Nasal cavity respiratory epithelium epithelial cell of viscerocranial mucosa (primary cell): ENCODE results near the gene LIMS3. TPM values are rescaled to one million over a fixed set of nuclear protein-coding genes. Genes with fewer than 3 reads are reported as not detected.

Experiments
- total RNA-seq: library from RNA; depleted of rRNA; stranded (reverse); fragments of >200 nt; gene quantifications from 2 replicates; pipeline ENCODE4 v1.2.3, GENCODE V29; 2014

Gene LIMS3, protein sequence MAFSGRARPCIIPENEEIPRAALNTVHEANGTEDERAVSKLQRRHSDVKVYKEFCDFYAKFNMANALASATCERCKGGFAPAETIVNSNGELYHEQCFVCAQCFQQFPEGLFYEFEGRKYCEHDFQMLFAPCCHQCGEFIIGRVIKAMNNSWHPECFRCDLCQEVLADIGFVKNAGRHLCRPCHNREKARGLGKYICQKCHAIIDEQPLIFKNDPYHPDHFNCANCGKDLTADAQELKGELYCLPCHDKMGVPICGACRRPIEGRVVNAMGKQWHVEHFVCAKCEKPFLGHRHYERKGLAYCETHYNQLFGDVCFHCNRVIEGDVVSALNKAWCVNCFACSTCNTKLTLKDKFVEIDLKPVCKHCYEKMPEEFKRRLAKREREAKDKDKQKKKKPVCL
- total RNA-seq = 3.1 TPM in 1 of 2 replicates, not detected in the other

DNA sequence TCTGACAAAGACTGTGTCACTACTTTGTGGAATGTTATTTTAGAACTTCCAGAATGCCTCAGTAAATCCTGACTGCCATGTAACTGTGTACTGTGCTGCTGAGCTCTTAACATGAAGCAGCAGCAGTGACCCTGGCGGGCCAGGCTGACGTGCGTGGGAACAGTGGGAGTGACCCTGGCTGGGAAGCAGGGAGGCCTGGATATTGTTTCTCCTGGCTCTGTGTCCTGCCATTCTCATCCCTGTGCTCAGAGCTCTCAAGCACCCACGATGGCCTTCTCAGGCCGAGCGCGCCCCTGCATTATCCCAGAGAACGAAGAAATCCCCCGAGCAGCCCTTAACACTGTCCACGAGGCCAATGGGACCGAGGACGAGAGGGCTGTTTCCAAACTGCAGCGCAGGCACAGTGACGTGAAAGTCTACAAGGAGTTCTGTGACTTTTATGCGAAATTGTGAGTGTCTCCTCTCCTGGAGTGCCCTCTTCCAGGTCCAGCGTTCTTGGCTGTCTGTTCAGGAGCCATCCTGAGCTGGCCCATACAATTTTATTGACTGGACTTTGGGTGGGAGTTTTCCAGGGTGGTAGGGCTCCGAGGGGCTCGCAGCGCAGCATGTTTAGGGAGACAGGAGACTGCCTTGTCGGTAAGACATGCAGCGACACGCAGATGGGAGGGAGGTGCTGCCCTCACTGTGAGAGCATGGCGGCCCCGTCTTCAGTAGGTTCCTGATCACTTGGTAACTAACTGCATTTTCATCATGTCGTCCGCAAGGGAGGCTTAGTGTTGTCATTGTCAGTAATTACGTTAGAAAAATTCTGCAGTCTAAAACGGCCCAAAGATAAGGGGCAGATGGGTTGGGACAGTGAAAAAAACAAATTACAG, at the start of gene LIMS3:
LIMS3 (plus strand) TSS at position 227 of the 875 bp plus-strand sequence; CDS start at position 268, 41 bp downstream.

Other genes with a start within 250 kb of the LIMS3 start
- 21.7 and 28.0 TPM in 2 replicates for gene RGPD5, start 104.4 kb upstream of the LIMS3 start, total RNA-seq
- gene MALL, start 217.1 kb downstream of the LIMS3 start, total RNA-seq = 38.3 and 41.1 TPM in 2 replicates